OCI-LY1 (cell line): Measurements from ENCODE around the gene SIVA1.

ENCODE experiments used
- EZH2 ChIP-seq: fragments of 200-600 bp; sonication (generic), shearing (Covaris generic); IDR thresholded peaks from 2 replicates; pipeline ENCODE4 v1.8.0; 2017; ENCODE audit warnings: borderline replicate concordance, mixed run types, mild to moderate bottlenecking, antibody characterized with exemption, low read length, moderate library complexity, mixed read lengths
- TF ChIP-seq, protein P1 (sequence below): fragments of 200-600 bp; sonication (generic), shearing (Covaris generic); IDR thresholded peaks from 2 replicates; pipeline ENCODE4 v1.5.1; 2017; ENCODE audit warnings: mild to moderate bottlenecking, antibody characterized with exemption, low read length, moderate library complexity, mixed read lengths

DNA sequence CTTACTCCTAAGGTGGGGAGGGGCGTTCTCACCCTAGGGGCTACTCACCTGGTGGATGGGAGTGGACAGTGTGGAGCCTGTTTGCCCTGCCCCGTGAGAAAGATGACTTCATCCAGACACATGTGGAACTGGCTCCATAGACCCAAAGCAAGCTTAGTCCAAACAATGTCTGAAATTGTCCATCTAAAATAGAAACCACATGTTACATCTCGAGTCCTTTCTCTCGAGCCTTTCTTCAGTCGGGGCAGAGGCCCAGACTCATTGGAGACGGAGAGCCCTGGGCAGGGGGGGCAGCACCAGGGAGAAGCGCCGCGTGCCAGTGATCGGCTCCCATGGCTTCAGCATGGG, 4.3 kb downstream of the SIVA1 start:
- TF ChIP-seq, protein P1, sequence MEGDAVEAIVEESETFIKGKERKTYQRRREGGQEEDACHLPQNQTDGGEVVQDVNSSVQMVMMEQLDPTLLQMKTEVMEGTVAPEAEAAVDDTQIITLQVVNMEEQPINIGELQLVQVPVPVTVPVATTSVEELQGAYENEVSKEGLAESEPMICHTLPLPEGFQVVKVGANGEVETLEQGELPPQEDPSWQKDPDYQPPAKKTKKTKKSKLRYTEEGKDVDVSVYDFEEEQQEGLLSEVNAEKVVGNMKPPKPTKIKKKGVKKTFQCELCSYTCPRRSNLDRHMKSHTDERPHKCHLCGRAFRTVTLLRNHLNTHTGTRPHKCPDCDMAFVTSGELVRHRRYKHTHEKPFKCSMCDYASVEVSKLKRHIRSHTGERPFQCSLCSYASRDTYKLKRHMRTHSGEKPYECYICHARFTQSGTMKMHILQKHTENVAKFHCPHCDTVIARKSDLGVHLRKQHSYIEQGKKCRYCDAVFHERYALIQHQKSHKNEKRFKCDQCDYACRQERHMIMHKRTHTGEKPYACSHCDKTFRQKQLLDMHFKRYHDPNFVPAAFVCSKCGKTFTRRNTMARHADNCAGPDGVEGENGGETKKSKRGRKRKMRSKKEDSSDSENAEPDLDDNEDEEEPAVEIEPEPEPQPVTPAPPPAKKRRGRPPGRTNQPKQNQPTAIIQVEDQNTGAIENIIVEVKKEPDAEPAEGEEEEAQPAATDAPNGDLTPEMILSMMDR = no peak
- no peak for TF ChIP-seq EZH2
